ENCODE data around the gene CYP4F3. TPM values are rescaled to one million over a fixed set of nuclear protein-coding genes. Genes with fewer than 3 reads are reported as not detected.

Gene CYP4F3
- total and polyA plus RNA-seq, 2 of the 13 experiments (the other 11 are each of a cell fraction or from before 2014, with no cell fraction given), result 17.8 to 22.8 TPM

DNA sequence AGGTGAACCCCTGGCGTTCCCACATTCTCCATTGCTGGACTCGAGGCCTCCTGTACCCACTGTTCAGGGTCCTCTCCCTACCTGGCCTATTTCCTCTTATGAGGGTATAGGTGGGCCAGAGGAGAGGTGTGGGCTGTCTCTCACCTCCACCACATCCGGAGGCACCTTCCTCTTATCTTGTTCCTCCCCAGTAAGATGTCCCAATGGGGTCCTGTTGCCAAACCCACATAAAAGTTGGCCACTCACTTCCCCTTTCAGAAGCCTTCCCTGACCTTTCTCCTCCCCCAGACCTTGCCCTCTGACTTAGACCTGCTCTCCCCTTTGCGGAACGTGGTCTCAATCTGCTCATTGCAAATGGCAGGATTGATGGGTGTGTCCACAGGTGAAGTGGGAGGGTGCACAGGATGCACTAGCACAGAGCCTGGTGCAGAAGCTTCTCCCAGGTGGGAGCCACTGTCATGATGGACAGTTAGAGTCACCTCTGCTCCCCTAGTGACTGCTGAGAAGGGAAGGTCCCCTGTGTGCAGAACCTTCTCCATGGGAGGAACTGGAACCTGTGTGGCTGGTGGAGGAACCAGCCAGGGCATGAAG, 1.3 kb downstream of the CYP4F3 start (continued):
- no peak for TF ChIP-seq MEF2D (CRISPR knock-in tag; IDR thresholded peaks at IDR 0.05)
- TF ChIP-seq RARG (CRISPR knock-in tag; IDR thresholded peaks at IDR 0.05; ENCODE audit: low read depth), result no peak
- 0 out of 2 replicates have a peak, but pooled peaks have one; percentile 31 for TF ChIP-seq HNF4A (CRISPR knock-in tag; IDR thresholded peaks at IDR 0.05)
- peak; percentile 47; the same call in 1 of the 2 replicates for TF ChIP-seq ZNF644 (CRISPR knock-in tag; IDR thresholded peaks at IDR 0.05; ENCODE audit: low read depth)
- TF ChIP-seq BORCS8-MEF2B (CRISPR knock-in tag; IDR thresholded peaks at IDR 0.05), result 0 out of 2 replicates have a peak, but pooled peaks have one; percentile 25
- TF ChIP-seq CBX5 (CRISPR knock-in tag; IDR thresholded peaks at IDR 0.05; ENCODE audit: borderline replicate concordance), result no peak
- TF ChIP-seq RFX3 (CRISPR knock-in tag; IDR thresholded peaks at IDR 0.05), result no peak
- no peak for TF ChIP-seq ZFP62 (CRISPR knock-in tag; IDR thresholded peaks at IDR 0.05)
- peak; percentile 36; the same call in 1 of the 2 replicates for TF ChIP-seq NR2F6 (IDR thresholded peaks at IDR 0.05)
- no peak for TF ChIP-seq NR2F6 (CRISPR knock-in tag; IDR thresholded peaks at IDR 0.05)
- TF ChIP-seq, protein P1, sequence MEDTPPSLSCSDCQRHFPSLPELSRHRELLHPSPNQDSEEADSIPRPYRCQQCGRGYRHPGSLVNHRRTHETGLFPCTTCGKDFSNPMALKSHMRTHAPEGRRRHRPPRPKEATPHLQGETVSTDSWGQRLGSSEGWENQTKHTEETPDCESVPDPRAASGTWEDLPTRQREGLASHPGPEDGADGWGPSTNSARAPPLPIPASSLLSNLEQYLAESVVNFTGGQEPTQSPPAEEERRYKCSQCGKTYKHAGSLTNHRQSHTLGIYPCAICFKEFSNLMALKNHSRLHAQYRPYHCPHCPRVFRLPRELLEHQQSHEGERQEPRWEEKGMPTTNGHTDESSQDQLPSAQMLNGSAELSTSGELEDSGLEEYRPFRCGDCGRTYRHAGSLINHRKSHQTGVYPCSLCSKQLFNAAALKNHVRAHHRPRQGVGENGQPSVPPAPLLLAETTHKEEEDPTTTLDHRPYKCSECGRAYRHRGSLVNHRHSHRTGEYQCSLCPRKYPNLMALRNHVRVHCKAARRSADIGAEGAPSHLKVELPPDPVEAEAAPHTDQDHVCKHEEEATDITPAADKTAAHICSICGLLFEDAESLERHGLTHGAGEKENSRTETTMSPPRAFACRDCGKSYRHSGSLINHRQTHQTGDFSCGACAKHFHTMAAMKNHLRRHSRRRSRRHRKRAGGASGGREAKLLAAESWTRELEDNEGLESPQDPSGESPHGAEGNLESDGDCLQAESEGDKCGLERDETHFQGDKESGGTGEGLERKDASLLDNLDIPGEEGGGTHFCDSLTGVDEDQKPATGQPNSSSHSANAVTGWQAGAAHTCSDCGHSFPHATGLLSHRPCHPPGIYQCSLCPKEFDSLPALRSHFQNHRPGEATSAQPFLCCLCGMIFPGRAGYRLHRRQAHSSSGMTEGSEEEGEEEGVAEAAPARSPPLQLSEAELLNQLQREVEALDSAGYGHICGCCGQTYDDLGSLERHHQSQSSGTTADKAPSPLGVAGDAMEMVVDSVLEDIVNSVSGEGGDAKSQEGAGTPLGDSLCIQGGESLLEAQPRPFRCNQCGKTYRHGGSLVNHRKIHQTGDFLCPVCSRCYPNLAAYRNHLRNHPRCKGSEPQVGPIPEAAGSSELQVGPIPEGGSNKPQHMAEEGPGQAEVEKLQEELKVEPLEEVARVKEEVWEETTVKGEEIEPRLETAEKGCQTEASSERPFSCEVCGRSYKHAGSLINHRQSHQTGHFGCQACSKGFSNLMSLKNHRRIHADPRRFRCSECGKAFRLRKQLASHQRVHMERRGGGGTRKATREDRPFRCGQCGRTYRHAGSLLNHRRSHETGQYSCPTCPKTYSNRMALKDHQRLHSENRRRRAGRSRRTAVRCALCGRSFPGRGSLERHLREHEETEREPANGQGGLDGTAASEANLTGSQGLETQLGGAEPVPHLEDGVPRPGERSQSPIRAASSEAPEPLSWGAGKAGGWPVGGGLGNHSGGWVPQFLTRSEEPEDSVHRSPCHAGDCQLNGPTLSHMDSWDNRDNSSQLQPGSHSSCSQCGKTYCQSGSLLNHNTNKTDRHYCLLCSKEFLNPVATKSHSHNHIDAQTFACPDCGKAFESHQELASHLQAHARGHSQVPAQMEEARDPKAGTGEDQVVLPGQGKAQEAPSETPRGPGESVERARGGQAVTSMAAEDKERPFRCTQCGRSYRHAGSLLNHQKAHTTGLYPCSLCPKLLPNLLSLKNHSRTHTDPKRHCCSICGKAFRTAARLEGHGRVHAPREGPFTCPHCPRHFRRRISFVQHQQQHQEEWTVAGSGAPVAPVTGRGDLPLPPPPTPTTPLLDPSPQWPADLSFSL (CRISPR knock-in tag; IDR thresholded peaks at IDR 0.05), result no peak
- TF ChIP-seq, protein P2, sequence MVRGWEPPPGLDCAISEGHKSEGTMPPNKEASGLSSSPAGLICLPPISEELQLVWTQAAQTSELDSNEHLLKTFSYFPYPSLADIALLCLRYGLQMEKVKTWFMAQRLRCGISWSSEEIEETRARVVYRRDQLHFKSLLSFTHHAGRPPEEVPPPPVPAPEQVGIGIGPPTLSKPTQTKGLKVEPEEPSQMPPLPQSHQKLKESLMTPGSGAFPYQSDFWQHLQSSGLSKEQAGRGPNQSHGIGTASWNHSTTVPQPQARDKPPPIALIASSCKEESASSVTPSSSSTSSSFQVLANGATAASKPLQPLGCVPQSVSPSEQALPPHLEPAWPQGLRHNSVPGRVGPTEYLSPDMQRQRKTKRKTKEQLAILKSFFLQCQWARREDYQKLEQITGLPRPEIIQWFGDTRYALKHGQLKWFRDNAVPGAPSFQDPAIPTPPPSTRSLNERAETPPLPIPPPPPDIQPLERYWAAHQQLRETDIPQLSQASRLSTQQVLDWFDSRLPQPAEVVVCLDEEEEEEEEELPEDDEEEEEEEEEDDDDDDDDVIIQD (CRISPR knock-in tag; IDR thresholded peaks at IDR 0.05; ENCODE audit: low read depth), result no peak
- TF ChIP-seq HOXA5 (CRISPR knock-in tag; IDR thresholded peaks at IDR 0.05), result no peak
- no peak for TF ChIP-seq SOX6 (IDR thresholded peaks at IDR 0.05)
- no peak for TF ChIP-seq SOX6 (CRISPR knock-in tag; IDR thresholded peaks at IDR 0.05)
- no peak for TF ChIP-seq DPF2 (CRISPR knock-in tag; IDR thresholded peaks at IDR 0.05; ENCODE audit: borderline replicate concordance, low read depth)
- TF ChIP-seq, protein P3, sequence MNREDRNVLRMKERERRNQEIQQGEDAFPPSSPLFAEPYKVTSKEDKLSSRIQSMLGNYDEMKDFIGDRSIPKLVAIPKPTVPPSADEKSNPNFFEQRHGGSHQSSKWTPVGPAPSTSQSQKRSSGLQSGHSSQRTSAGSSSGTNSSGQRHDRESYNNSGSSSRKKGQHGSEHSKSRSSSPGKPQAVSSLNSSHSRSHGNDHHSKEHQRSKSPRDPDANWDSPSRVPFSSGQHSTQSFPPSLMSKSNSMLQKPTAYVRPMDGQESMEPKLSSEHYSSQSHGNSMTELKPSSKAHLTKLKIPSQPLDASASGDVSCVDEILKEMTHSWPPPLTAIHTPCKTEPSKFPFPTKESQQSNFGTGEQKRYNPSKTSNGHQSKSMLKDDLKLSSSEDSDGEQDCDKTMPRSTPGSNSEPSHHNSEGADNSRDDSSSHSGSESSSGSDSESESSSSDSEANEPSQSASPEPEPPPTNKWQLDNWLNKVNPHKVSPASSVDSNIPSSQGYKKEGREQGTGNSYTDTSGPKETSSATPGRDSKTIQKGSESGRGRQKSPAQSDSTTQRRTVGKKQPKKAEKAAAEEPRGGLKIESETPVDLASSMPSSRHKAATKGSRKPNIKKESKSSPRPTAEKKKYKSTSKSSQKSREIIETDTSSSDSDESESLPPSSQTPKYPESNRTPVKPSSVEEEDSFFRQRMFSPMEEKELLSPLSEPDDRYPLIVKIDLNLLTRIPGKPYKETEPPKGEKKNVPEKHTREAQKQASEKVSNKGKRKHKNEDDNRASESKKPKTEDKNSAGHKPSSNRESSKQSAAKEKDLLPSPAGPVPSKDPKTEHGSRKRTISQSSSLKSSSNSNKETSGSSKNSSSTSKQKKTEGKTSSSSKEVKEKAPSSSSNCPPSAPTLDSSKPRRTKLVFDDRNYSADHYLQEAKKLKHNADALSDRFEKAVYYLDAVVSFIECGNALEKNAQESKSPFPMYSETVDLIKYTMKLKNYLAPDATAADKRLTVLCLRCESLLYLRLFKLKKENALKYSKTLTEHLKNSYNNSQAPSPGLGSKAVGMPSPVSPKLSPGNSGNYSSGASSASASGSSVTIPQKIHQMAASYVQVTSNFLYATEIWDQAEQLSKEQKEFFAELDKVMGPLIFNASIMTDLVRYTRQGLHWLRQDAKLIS (CRISPR knock-in tag; IDR thresholded peaks at IDR 0.05), result no peak
- TF ChIP-seq ZFY (CRISPR knock-in tag; IDR thresholded peaks at IDR 0.05), result no peak
- no peak for TF ChIP-seq SRSF1 (optimal IDR thresholded peaks at IDR 0.05; ENCODE audit: low read depth, low read length)
- TF ChIP-seq ZNF282 (IDR thresholded peaks at IDR 0.05; ENCODE audit: partially characterized antibody), result no peak

Data from HepG2 (cell line).